Activated CD8-positive, alpha-beta memory T cell treated with anti-CD3 and anti-CD28 coated beads, Interleukin-2, amount 50 U/mL, for 1 hour (primary cell): Measurements from ENCODE around the gene LRRC10B.
"Not testable (repeated sequence)": the region's sequence is repeated elsewhere in the genome, so short reads cannot be mapped to it uniquely, and the experiment has no call there.

ENCODE experiments used
- DNase-seq: peaks from one replicate; pipeline ENCODE4 v3.0.0-alpha.2; 2020; ENCODE audit errors: extremely low read depth

The LRRC10B gene

GRCh38 chr11:61507962-61508861 is at the start of gene LRRC10B:
LRRC10B (plus strand) TSS chr11:61508749; CDS start chr11:61508999, 250 bp downstream.
- no peak for DNase-seq

GRCh38 chr11:61460474-61460881 is 48.1 kb upstream of the LRRC10B start:
- DNase-seq, result no peak

- no peak for DNase-seq
Measured at GRCh38 chr11:61460986-61461385, 47.6 kb upstream of the LRRC10B start.

GRCh38 chr11:61467602-61468001 is 40.9 kb upstream of the LRRC10B start:
- DNase-seq, result not testable (repeated sequence)

- no peak for DNase-seq
Measured at GRCh38 chr11:61468002-61468401, 40.5 kb upstream of the LRRC10B start.

GRCh38 chr11:61472282-61472681 is 36.3 kb upstream of the LRRC10B start:
- no peak for DNase-seq

- no peak for DNase-seq
Measured at GRCh38 chr11:61472868-61473267, 35.7 kb upstream of the LRRC10B start.

GRCh38 chr11:61473370-61474012 is 35.1 kb upstream of the LRRC10B start:
- no peak for DNase-seq

GRCh38 chr11:61474013-61474643 is 34.4 kb upstream of the LRRC10B start:
- DNase-seq, result no peak

- no peak for DNase-seq
Measured at GRCh38 chr11:61475433-61475832, 33.1 kb upstream of the LRRC10B start.

GRCh38 chr11:61476371-61476770 is 32.2 kb upstream of the LRRC10B start:
- DNase-seq, result no peak

GRCh38 chr11:61477126-61477525 is 31.4 kb upstream of the LRRC10B start:
- DNase-seq, result no peak

- no peak for DNase-seq
Measured at GRCh38 chr11:61477727-61478148, 30.8 kb upstream of the LRRC10B start.

- DNase-seq, result not testable (repeated sequence)
Measured at GRCh38 chr11:61479360-61480058, 29.0 kb upstream of the LRRC10B start.

- DNase-seq, result no peak
Measured at GRCh38 chr11:61480261-61480993, 28.1 kb upstream of the LRRC10B start.

GRCh38 chr11:61480994-61481335 is 27.6 kb upstream of the LRRC10B start:
- no peak for DNase-seq

- no peak for DNase-seq
Measured at GRCh38 chr11:61481806-61482205, 26.7 kb upstream of the LRRC10B start.

GRCh38 chr11:61482513-61482912 is 26.0 kb upstream of the LRRC10B start:
- DNase-seq, result no peak

GRCh38 chr11:61484541-61484940 is 24.0 kb upstream of the LRRC10B start:
- DNase-seq, result no peak

GRCh38 chr11:61485080-61485479 is 23.5 kb upstream of the LRRC10B start:
- no peak for DNase-seq

GRCh38 chr11:61486011-61486620 is 22.4 kb upstream of the LRRC10B start:
- no peak for DNase-seq
